LNCAP (cell line): ENCODE results near the gene NRN1L.

Experiments used
- CTCF ChIP-seq: fragments of 450-650 bp; IDR thresholded peaks from 2 replicates; pipeline ENCODE4 v1.5.1; 2017; ENCODE audit warnings: mild to moderate bottlenecking

Gene NRN1L

DNA sequence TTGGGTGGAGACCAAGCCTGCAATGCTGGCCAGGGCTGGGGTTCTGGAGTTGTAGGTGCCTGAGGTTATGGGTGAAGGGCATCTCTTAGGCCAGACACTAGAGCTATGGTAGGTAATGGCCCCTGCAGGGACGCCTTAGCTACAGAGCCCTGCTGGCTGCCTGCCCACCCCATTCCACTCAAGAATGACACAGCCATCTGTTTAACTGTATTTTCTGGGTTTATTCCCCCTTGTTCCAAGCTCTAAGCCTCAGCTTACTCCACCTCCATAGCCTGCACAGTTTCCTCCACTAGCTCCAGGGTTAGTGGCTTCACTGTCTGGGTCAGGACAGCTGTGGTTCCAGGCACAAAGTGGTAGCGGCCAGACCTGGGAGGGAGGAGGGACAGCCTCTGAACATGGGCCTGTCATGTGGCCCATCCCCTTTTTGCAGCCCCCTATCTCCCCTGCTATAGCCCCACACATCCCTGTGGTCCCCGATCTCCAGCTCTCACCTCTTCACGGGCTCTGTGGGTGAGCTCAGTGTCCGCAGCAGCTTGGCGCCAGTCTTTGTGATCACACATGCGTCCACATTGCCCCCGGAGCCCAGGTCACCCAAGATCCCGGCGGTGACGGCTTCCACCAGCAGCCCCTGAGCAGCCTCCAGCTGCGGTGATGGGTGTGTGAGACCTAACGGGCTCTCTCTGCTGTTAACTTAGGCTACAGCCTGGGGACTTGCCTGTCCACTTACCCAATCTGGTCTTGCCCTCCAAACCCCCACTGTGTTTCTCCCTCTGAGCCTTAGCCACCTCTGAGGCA is 49.8 kb downstream of the NRN1L start:
- no peak for TF ChIP-seq CTCF

- TF ChIP-seq CTCF, result no peak
These were observed 50.4 kb downstream of the NRN1L start for GRCh38 chr16:67935101-67935401.

DNA sequence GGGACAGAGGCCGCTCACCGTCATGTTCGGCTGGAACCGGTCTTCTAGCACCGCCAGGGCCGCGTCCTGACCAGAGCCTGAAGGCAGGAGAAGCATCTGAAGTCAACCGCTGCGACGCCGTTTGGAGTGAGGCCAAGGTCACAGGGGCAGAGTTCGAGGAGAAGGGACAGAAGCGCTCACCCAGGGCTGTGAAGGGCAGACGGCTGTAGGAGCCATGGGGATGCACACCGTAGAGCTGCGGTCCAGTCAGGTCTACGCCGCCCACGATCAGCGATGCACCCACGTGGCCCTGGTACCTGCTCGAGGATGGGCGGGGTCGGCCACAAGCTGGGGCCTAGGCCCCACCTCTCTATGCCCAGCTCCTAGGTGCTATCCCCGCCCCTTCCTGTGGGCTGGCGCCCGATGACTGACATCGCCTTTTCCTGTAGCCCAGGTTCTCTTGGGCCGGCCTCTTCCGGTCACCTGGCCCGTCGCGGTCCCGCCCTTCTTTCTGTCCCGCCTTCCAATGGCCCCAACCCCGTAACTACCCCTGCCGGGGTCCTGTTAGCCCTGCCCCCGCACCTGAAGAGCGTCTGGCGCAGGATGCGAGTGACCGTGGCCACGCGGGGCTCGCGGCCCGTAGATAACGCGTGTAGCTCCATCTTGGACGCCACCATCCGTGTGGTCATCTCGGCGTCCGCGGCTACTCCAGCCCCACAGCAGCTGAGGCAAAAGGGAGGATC is 50.9 kb downstream of the NRN1L start:
- TF ChIP-seq CTCF, result no peak
